Pulmonary artery endothelial cell (primary cell): Measurements from ENCODE around the gene E2F2. TPM values are rescaled to one million over a fixed set of nuclear protein-coding genes. Genes with fewer than 3 reads are reported as not detected.

Experiments used
- DNase-seq: peaks from one replicate; pipeline ENCODE4 v3.0.0-alpha.2; 2011; ENCODE audit warnings: low read depth, low spot score
- total RNA-seq: library from RNA; depleted of rRNA; stranded (reverse); fragments of >200 nt; gene quantifications from 2 replicates; pipeline ENCODE4 v1.2.3, GENCODE V29; 2014

Gene E2F2
- total RNA-seq, 1 donor from 2014 or later = 2.1 TPM

GRCh38 chr1:23484253-23485001, 46.6 kb downstream of the E2F2 start:
- DNase-seq = peak; percentile 61

GRCh38 chr1:23483321-23484252, 47.4 kb downstream of the E2F2 start, which contains the start of gene ASAP3:
Gene ASAP3, minus strand, starts transcription at chr1:23484179. Its CDS starts 46 bp downstream, at chr1:23484133.
- DNase-seq = no peak

- DNase-seq = no peak
Measured at GRCh38 chr1:23481904-23482303, 49.1 kb downstream of the E2F2 start.

GRCh38 chr1:23481026-23481597, 49.9 kb downstream of the E2F2 start:
- no peak for DNase-seq

GRCh38 chr1:23480187-23481025, 50.6 kb downstream of the E2F2 start:
- DNase-seq = no peak

GRCh38 chr1:23479666-23479941, 51.4 kb downstream of the E2F2 start:
- DNase-seq = no peak

GRCh38 chr1:23478896-23479665, 52.0 kb downstream of the E2F2 start:
- no peak for DNase-seq

- DNase-seq = no peak
Measured at GRCh38 chr1:23477359-23478144, 53.5 kb downstream of the E2F2 start.

- no peak for DNase-seq
Measured at GRCh38 chr1:23475641-23476040, 55.4 kb downstream of the E2F2 start.

GRCh38 chr1:23475134-23475628, 55.9 kb downstream of the E2F2 start:
- DNase-seq = no peak

- no peak for DNase-seq
Measured at GRCh38 chr1:23473037-23473800, 57.8 kb downstream of the E2F2 start.

GRCh38 chr1:23472351-23473036, 58.5 kb downstream of the E2F2 start:
- DNase-seq = no peak

GRCh38 chr1:23471473-23472075, 59.5 kb downstream of the E2F2 start:
- DNase-seq = no peak

- DNase-seq = no peak
Measured at GRCh38 chr1:23470282-23471070, 60.6 kb downstream of the E2F2 start.

GRCh38 chr1:23469372-23469982, 61.6 kb downstream of the E2F2 start:
- no peak for DNase-seq

GRCh38 chr1:23466423-23466989, 64.5 kb downstream of the E2F2 start:
- DNase-seq = no peak
